ENCODE results near the gene RNF224. TPM values are rescaled to one million over a fixed set of nuclear protein-coding genes. Genes with fewer than 3 reads are reported as not detected.

Gene RNF224
- total RNA-seq, 1 experiment from 2014 or later, result 1.2 TPM

DNA sequence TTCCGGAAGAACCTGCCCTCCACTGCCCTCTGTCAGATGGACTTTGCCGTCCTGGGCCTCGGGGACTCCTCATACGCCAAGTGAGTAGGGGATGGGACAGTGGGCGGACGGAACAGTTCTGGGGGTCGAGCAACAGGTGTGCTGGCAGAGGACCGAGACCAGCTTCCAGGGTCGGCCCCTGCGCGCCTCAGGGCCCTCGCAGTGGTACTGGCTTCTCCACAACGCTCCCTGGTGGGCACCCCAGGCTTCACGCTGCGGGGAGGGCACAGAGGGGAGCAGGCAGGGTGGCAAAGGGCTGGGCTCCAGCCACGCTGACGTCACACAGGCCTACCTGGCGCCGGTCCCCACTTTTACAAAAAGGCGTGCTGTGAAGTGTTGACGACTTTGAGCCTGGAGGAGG lies 14.8 kb upstream of the RNF224 start:
- ChIA-PET CTCF (no interaction called here), POLR2A (ENCODE audit: unreplicated experiment) (no interaction called here)
- H3K4me2 ChIP-seq (ENCODE audit: low read length), result no peak overlapping the region
- H3K27me3 ChIP-seq (ENCODE audit: low read length), result no peaks in the 10 kb centered on the region
- H3K9ac ChIP-seq (ENCODE audit: low read length), result no peak overlapping the region
- H3K9me2 ChIP-seq (replicated peaks; ENCODE audit: low read length), result no peaks in the 10 kb centered on the region
- ATAC-seq, result no peak
- no peaks in the 10 kb centered on the region for H3K9me3 ChIP-seq (ENCODE audit: low read length)
- intact Hi-C loops (cut with micrococcal nuclease), result no loop called here
- no peaks in the 10 kb centered on the region for H3K36me3 ChIP-seq (ENCODE audit: low read depth, low read length)
- no peak overlapping the region for H3K4me3 ChIP-seq (ENCODE audit: low read length)
- H4K20me1 ChIP-seq (ENCODE audit: low read length), result no peaks in the 10 kb centered on the region
- no peak overlapping the region for H2AFZ ChIP-seq (ENCODE audit: low read length)
- DNase-seq, result no peak
- BruUV-seq (replicated peaks), result no TSS peak
- peaks cover 1% of the 10 kb centered on the region; the same call in 1 of the 2 replicates for H3K79me2 ChIP-seq (ENCODE audit: low read length)
- TF ChIP-seq, protein P1, sequence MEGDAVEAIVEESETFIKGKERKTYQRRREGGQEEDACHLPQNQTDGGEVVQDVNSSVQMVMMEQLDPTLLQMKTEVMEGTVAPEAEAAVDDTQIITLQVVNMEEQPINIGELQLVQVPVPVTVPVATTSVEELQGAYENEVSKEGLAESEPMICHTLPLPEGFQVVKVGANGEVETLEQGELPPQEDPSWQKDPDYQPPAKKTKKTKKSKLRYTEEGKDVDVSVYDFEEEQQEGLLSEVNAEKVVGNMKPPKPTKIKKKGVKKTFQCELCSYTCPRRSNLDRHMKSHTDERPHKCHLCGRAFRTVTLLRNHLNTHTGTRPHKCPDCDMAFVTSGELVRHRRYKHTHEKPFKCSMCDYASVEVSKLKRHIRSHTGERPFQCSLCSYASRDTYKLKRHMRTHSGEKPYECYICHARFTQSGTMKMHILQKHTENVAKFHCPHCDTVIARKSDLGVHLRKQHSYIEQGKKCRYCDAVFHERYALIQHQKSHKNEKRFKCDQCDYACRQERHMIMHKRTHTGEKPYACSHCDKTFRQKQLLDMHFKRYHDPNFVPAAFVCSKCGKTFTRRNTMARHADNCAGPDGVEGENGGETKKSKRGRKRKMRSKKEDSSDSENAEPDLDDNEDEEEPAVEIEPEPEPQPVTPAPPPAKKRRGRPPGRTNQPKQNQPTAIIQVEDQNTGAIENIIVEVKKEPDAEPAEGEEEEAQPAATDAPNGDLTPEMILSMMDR (conservative IDR thresholded peaks at IDR 0.05; ENCODE audit: low read depth, low read length), result no peak
- no peak for TF ChIP-seq EZH2phosphoT487 (IDR thresholded peaks at IDR 0.05; ENCODE audit: borderline replicate concordance, low read length)
- TF ChIP-seq EZH2 (IDR thresholded peaks at IDR 0.05; ENCODE audit: low read length, unreplicated experiment), result no peak
- H3K27ac ChIP-seq (ENCODE audit: low read length), result no peak overlapping the region
- no peaks in the 10 kb centered on the region for H3F3A ChIP-seq (ENCODE audit: low read length, unreplicated experiment)
- H3K4me1 ChIP-seq (ENCODE audit: insufficient read depth, low read length), result peaks cover 8% of the 10 kb centered on the region; the same call in 1 of the 2 replicates

DNA sequence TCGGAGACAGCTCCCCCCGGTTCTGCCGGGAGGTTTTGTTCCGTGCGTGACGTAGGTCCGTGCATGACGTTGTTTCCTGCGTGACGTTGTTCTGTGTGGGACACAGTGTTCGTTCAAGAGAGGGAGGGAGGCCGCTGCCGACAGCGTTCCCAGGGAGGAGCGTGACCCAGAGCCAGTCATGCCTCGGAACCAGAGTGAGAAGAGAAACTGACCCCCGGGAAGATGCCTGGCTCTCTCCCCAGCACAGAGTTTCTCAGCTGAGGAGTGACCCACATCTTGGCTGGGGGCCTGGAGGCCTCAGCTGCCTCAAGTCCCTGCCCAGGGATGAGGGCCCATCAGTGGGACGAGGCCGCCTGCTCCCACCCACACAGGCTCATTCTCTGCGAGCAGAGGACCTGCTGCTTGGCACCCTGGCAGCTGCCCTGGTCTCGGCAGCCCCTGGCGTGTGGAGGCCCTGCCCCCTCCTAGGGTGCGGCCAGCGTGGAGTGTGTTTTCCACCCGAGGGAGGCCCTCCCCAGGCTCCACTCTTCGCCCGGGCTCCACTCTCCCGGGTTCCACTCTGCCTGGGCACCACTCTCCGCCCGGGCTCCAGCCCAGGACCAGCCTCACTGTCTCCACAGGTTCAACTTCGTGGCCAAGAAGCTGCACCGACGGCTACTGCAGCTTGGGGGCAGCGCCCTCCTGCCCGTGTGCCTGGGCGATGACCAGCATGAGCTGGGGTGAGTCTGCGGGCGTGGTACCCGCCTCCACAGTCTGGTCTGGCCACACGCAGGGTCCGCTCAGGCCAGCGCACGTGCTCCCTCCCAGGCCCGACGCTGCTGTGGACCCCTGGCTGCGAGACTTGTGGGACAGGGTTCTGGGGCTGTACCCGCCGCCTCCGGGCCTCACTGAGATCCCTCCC lies 13.9 kb upstream of the RNF224 start:
- H3K4me2 ChIP-seq (ENCODE audit: low read length), result no peak overlapping the region
- no peaks in the 10 kb centered on the region for H3K79me2 ChIP-seq (ENCODE audit: low read length)
- H3K27me3 ChIP-seq (ENCODE audit: low read length), result no peaks in the 10 kb centered on the region
- POLR2A ChIA-PET (ENCODE audit: unreplicated experiment), result no interaction called here
- DNase-seq (no peak), ATAC-seq (no peak)
- CTCF ChIA-PET, result no interaction called here
- H3K9me2 ChIP-seq (replicated peaks; ENCODE audit: low read length), result no peaks in the 10 kb centered on the region
- H3K9ac ChIP-seq (ENCODE audit: low read length), result no peak overlapping the region
- intact Hi-C loops (cut with micrococcal nuclease), result no loop called here
- no peaks in the 10 kb centered on the region for H4K20me1 ChIP-seq (ENCODE audit: low read length)
- BruUV-seq (replicated peaks), result no TSS peak
- H3K4me3 ChIP-seq (ENCODE audit: low read length), result no peak overlapping the region
- peaks cover 17% of the 10 kb centered on the region for H3K4me1 ChIP-seq (ENCODE audit: insufficient read depth, low read length)
- H3K27ac ChIP-seq (ENCODE audit: low read length), result no peak overlapping the region
- H3K36me3 ChIP-seq (ENCODE audit: low read depth, low read length), result no peaks in the 10 kb centered on the region
- no peaks in the 10 kb centered on the region for H3F3A ChIP-seq (ENCODE audit: low read length, unreplicated experiment)
- no peak overlapping the region for H2AFZ ChIP-seq (ENCODE audit: low read length)
- H3K9me3 ChIP-seq (ENCODE audit: low read length), result no peaks in the 10 kb centered on the region
- TF ChIP-seq, protein P1 (conservative IDR thresholded peaks at IDR 0.05; ENCODE audit: low read depth, low read length), result peak; percentile 47; the same call in 1 of the 2 replicates
- TF ChIP-seq EZH2phosphoT487 (IDR thresholded peaks at IDR 0.05; ENCODE audit: borderline replicate concordance, low read length) (no peak), EZH2 (IDR thresholded peaks at IDR 0.05; ENCODE audit: low read length, unreplicated experiment) (no peak)

DNA sequence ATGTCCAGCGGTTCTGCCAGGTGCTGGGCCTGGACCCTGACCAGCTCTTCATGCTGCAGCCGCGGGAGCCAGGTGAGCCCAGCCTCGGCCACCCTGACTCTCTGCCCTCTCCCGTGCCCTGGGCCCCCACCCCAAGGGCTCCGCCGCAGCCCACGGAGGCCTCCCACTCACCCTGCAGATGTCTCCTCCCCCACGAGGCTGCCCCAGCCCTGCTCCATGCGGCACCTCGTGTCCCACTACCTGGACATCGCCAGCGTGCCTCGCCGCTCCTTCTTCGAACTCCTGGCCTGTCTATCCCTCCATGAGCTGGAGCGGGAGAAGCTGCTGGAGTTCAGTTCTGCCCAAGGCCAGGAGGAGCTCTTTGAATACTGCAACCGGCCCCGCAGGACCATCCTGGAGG lies 12.7 kb upstream of the RNF224 start:
- TF ChIP-seq EZH2 (IDR thresholded peaks at IDR 0.05; ENCODE audit: low read length, unreplicated experiment), result no peak
- no peak for TF ChIP-seq EZH2phosphoT487 (IDR thresholded peaks at IDR 0.05; ENCODE audit: borderline replicate concordance, low read length)
- TF ChIP-seq, protein P1 (conservative IDR thresholded peaks at IDR 0.05; ENCODE audit: low read depth, low read length), result no peak
- Histone ChIP-seq H3K27ac (ENCODE audit: low read length) (no peak overlapping the region), H4K20me1 (ENCODE audit: low read length) (no peaks in the 10 kb centered on the region), H3K4me1 (ENCODE audit: insufficient read depth, low read length) (peaks cover 24% of the 10 kb centered on the region), H3K27me3 (ENCODE audit: low read length) (no peaks in the 10 kb centered on the region), H3K4me3 (ENCODE audit: low read length) (no peak overlapping the region), H2AFZ (ENCODE audit: low read length) (no peak overlapping the region), H3K9me2 (replicated peaks; ENCODE audit: low read length) (no peaks in the 10 kb centered on the region), H3K4me2 (ENCODE audit: low read length) (no peak overlapping the region), H3K9ac (ENCODE audit: low read length) (no peak overlapping the region), H3F3A (ENCODE audit: low read length, unreplicated experiment) (no peaks in the 10 kb centered on the region), H3K36me3 (ENCODE audit: low read depth, low read length) (no peaks in the 10 kb centered on the region), H3K9me3 (ENCODE audit: low read length) (no peaks in the 10 kb centered on the region), H3K79me2 (ENCODE audit: low read length) (no peaks in the 10 kb centered on the region)
- DNase-seq (no peak), ATAC-seq (no peak)
- BruUV-seq (replicated peaks), result no TSS peak
- intact Hi-C loops (cut with micrococcal nuclease), result no loop called here
- ChIA-PET POLR2A (ENCODE audit: unreplicated experiment) (no interaction called here), CTCF (no interaction called here)

Measured in PC-3 (cell line).